HCT116 (cell line): ENCODE data around the gene KIRREL3. TPM values are rescaled to one million over a fixed set of nuclear protein-coding genes. Genes with fewer than 3 reads are reported as not detected.

Source experiments
- ATAC-seq: fragments of 200-7000 bp; cut with Tn5 transposase; 2 replicates; pipeline ENCODE4 v1.9.1; 2020; ENCODE audit warnings: mild to moderate bottlenecking, moderate library complexity
- BruUV-seq: library from RNA; stranded (reverse); fragments of 400-500 nt; replicated peaks from 2 replicates; lab custom pipeline; 2021; lab: Mats Ljungman, UMichigan
- CTCF ChIA-PET: fragments of 300-600 bp; sonication (Branson Sonifier 250); formaldehyde crosslinking; loops from one replicate; lab custom pipeline; 2021; ENCODE audit warnings: antibody characterized with exemption; lab: Charles Lee
- POLR2A ChIA-PET: fragments of 300-600, 350-600 bp; sonication (Branson Sonifier 250); formaldehyde crosslinking; loops from one replicate; lab custom pipeline; 2021; ENCODE audit warnings: antibody characterized with exemption; lab: Charles Lee
- RAD21 ChIA-PET, 2 experiments: fragments of 300-600 bp; sonication (Branson Sonifier 250); formaldehyde crosslinking; loops; one replicate each; lab custom pipeline; 2023; ENCODE audit warnings: low total read pairs in 2 of 2; ENCODE audit not compliant: uncharacterized antibody in 2 of 2, unreplicated experiment in 2 of 2, low non-redundant PET in 1 of 2; lab: Charles Lee
- DNase-seq: peaks from one replicate; pipeline ENCODE4 v3.0.0-alpha.2; 2010; ENCODE audit warnings: low read depth, low spot score
- H2AFZ ChIP-seq: fragments of 200-600 bp; shearing (Covaris generic), sonication (generic); 2 replicates; pipeline ENCODE4 v1.6.1; 2017; ENCODE audit warnings: low read depth, mixed run types, mixed read lengths, antibody characterized with exemption, low read length; ENCODE audit not compliant: poor library complexity, severe bottlenecking
- H3K27ac ChIP-seq: 2 replicates; pipeline ENCODE4 v1.5.1; 2012; ENCODE audit warnings: low read depth, low read length
- H3K27me3 ChIP-seq: fragments of 200-600 bp; sonication (generic); 2 replicates; pipeline ENCODE4 v1.6.1; 2016; ENCODE audit warnings: mixed run types, low read length, mixed read lengths; ENCODE audit not compliant: insufficient read depth
- H3K36me3 ChIP-seq, 2 experiments: fragments of 200-500 bp in 1 of 2; fragments of 200-600 bp in 1 of 2; sonication (Bioruptor generic) in 1 of 2; sonication (generic) in 1 of 2; 2 replicates each; pipeline versions ENCODE4 v1.5.1 to v1.6.1; 2014 to 2016; ENCODE audit warnings: low read length in 2 of 2, inconsistent platforms in 1 of 2, mixed read lengths in 1 of 2, mixed run types in 1 of 2; ENCODE audit not compliant: insufficient read depth in 2 of 2, control insufficient read depth in 1 of 2
- H3K4me1 ChIP-seq, 2 experiments: fragments of 200-600 bp in 1 of 2; sonication (generic) in 1 of 2; 2 replicates each; pipeline versions ENCODE4 v1.5.1 to v1.6.1; 2012 to 2017; ENCODE audit warnings: low read length in 2 of 2, inconsistent platforms in 1 of 2, mild to moderate bottlenecking in 1 of 2, mixed read lengths in 1 of 2, mixed run types in 1 of 2, moderate library complexity in 1 of 2; ENCODE audit not compliant: insufficient read depth in 2 of 2, control insufficient read depth in 1 of 2
- H3K4me2 ChIP-seq: fragments of 200-600 bp; sonication (generic); 2 replicates; pipeline ENCODE4 v1.6.1; 2017; ENCODE audit warnings: mixed run types, low read length, mixed read lengths
- H3K4me3 ChIP-seq, 2 experiments: fragments of 200-600 bp in 1 of 2; sonication (generic) in 1 of 2; replicated peaks in 1 of 2; 2 replicates each; pipeline ENCODE4 v1.5.1; 2011 to 2016; ENCODE audit warnings: low read length in 2 of 2, control low read depth in 1 of 2, low read depth in 1 of 2, mild to moderate bottlenecking in 1 of 2, mixed read lengths in 1 of 2, mixed run types in 1 of 2
- H3K79me2 ChIP-seq: fragments of 200-600 bp; sonication (generic); 2 replicates; pipeline ENCODE4 v1.6.1; 2017; ENCODE audit warnings: mild to moderate bottlenecking, mixed run types, low read length, moderate library complexity, mixed read lengths; ENCODE audit not compliant: insufficient read depth
- H3K9ac ChIP-seq: fragments of 200-600 bp; sonication (generic); 2 replicates; pipeline ENCODE4 v1.6.1; 2016; ENCODE audit warnings: low read length, mixed read lengths
- H3K9me2 ChIP-seq: fragments of 200-600 bp; sonication (generic), shearing (Covaris generic); 2 replicates; pipeline ENCODE4 v1.6.1; 2017; ENCODE audit warnings: mixed run types, mild to moderate bottlenecking, moderate library complexity; ENCODE audit not compliant: insufficient read depth
- H3K9me3 ChIP-seq, 2 experiments: fragments of 200-500 bp in 1 of 2; fragments of 200-600 bp in 1 of 2; sonication (Bioruptor generic) in 1 of 2; sonication (generic) in 1 of 2; 2 replicates each; pipeline ENCODE4 v1.6.1; 2014 to 2017; ENCODE audit warnings: low read length in 2 of 2, mixed read lengths in 2 of 2, inconsistent platforms in 1 of 2, low read depth in 1 of 2, mild to moderate bottlenecking in 1 of 2, mixed run types in 1 of 2, moderate library complexity in 1 of 2; ENCODE audit not compliant: control insufficient read depth in 1 of 2, insufficient read depth in 1 of 2
- H4K20me1 ChIP-seq: fragments of 200-600 bp; sonication (generic), shearing (Covaris generic); 2 replicates; pipeline ENCODE4 v1.6.1; 2017; ENCODE audit warnings: mixed run types, mild to moderate bottlenecking, moderate library complexity; ENCODE audit not compliant: insufficient read depth
- CBX3 ChIP-seq: IDR thresholded peaks from 2 replicates; pipeline ENCODE4 v1.6.1; 2012; ENCODE audit warnings: low read depth
- CEBPB ChIP-seq: IDR thresholded peaks from 2 replicates; pipeline ENCODE4 v1.6.1; 2012; ENCODE audit warnings: low read depth
- ELF1 ChIP-seq: IDR thresholded peaks from 2 replicates; pipeline ENCODE4 v1.6.1; 2012; ENCODE audit warnings: low read depth, borderline replicate concordance
- EZH2 ChIP-seq: fragments of 200-600 bp; sonication (generic); IDR thresholded peaks from 2 replicates; pipeline ENCODE4 v1.6.1; 2017; ENCODE audit warnings: antibody characterized with exemption, mixed run types
- EZH2phosphoT487 ChIP-seq: fragments of 200-600 bp; IDR thresholded peaks from 2 replicates; pipeline ENCODE4 v1.6.1; 2018; ENCODE audit warnings: antibody characterized with exemption, borderline replicate concordance
- FOSL1 ChIP-seq: IDR thresholded peaks from 2 replicates; pipeline ENCODE4 v1.6.1; 2012; ENCODE audit warnings: low read depth
- JUND ChIP-seq: IDR thresholded peaks from 2 replicates; pipeline ENCODE4 v1.6.1; 2012
- POLR2A ChIP-seq: IDR thresholded peaks from 2 replicates; pipeline ENCODE4 v1.7.0; 2011; ENCODE audit warnings: borderline replicate concordance; ENCODE audit not compliant: insufficient read depth, insufficient read length; ENCODE audit errors: extremely low read depth
- POLR2AphosphoS5 ChIP-seq: IDR thresholded peaks from 2 replicates; pipeline ENCODE4 v1.6.1; 2011; ENCODE audit warnings: mild to moderate bottlenecking, low read depth, low read length, moderate library complexity
- RAD21 ChIP-seq: IDR thresholded peaks from 2 replicates; pipeline ENCODE4 v1.6.1; 2012; ENCODE audit warnings: low read depth, mild to moderate bottlenecking
- SIN3A ChIP-seq: IDR thresholded peaks from 2 replicates; pipeline ENCODE4 v1.6.1; 2012; ENCODE audit warnings: low read depth
- SP1 ChIP-seq: IDR thresholded peaks from 2 replicates; pipeline ENCODE4 v1.6.1; 2012; ENCODE audit warnings: low read depth
- SRF ChIP-seq: IDR thresholded peaks from 2 replicates; pipeline ENCODE4 v1.6.1; 2012; ENCODE audit warnings: low read depth
- TCF7L2 ChIP-seq: IDR thresholded peaks from 2 replicates; pipeline ENCODE4 v1.7.0; 2011; ENCODE audit warnings: borderline replicate concordance, inconsistent platforms; ENCODE audit not compliant: insufficient read depth, insufficient read length; ENCODE audit errors: extremely low read depth
- YY1 ChIP-seq: IDR thresholded peaks from 2 replicates; pipeline ENCODE4 v1.6.1; 2011; ENCODE audit warnings: low read length, low read depth, moderate library complexity, mild to moderate bottlenecking; ENCODE audit not compliant: insufficient replicate concordance; ENCODE audit errors: extremely low read depth
- ZFX ChIP-seq: fragments of 450-650 bp; IDR thresholded peaks from 2 replicates; pipeline ENCODE4 v1.6.1; 2017
- ZNF274 ChIP-seq: fragments of 200-500 bp; sonication (Bioruptor generic); IDR thresholded peaks from 2 replicates; pipeline ENCODE4 v1.6.1; 2014; ENCODE audit warnings: mild to moderate bottlenecking, low read depth, low read length, inconsistent platforms
- intact Hi-C: fragments of 100-400 bp; cut with micrococcal nuclease; formaldehyde crosslinking; loops from 2 replicates; pipeline ENCODE4 v1.10.0; 2022
- total RNA-seq: library from RNA; stranded (reverse); gene quantifications from one replicate; pipeline ENCODE4 v1.2.1, GENCODE V29; 2021; ENCODE audit not compliant: unreplicated experiment
- TF ChIP-seq, protein P1 (sequence below): IDR thresholded peaks from 2 replicates; pipeline ENCODE4 v1.6.1; 2012
- TF ChIP-seq, protein P2 (sequence below): IDR thresholded peaks from 2 replicates; pipeline ENCODE4 v1.6.1; 2011; ENCODE audit warnings: mild to moderate bottlenecking, low read length, moderate library complexity; ENCODE audit not compliant: insufficient replicate concordance; ENCODE audit errors: extremely low read depth
- TF ChIP-seq, protein P3 (sequence below), 3 experiments: fragments of 200-600 bp in 1 of 3; sonication (generic) in 1 of 3; IDR thresholded peaks in 2 of 3; conservative IDR thresholded peaks in 1 of 3; 2 replicates each; pipeline ENCODE4 v1.5.1; 2012 to 2017; ENCODE audit warnings: low read depth in 2 of 3, low read length in 2 of 3, antibody characterized with exemption in 1 of 3, borderline replicate concordance in 1 of 3, control low read depth in 1 of 3, mild to moderate bottlenecking in 1 of 3, mixed read lengths in 1 of 3, mixed run types in 1 of 3, moderate library complexity in 1 of 3; ENCODE audit not compliant: insufficient read depth in 1 of 3

The KIRREL3 gene
- total RNA-seq, 1 experiment from 2014 or later = not detected

DNA sequence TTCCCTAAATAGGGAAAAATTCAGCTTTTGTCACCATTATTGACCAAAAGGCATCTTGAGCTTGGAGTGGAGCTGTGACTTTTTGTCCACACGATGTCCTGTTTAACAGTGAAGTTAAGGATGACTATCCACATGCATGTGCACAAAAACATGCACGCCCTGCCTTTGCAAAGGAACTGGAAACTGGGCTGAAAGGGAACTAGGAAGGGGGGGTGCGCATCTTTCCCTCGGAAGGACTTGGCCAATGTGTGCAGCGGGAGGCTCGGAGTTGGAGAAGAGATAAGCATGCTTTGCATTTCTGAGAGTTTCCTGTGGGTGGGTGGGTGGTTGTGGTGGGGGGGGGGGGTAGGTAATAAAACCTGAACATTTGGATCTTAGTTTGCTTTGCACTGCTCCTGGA, 411 bp upstream of the KIRREL3 start:
- Histone ChIP-seq H3K27ac (no peak overlapping the region), H3K9me3 (no peaks in the 10 kb centered on the region), H3K4me2 (no peak overlapping the region), H3K9me2 (no peaks in the 10 kb centered on the region), H4K20me1 (no peaks in the 10 kb centered on the region), H3K4me3 (no peak overlapping the region), H3K9ac (no peak overlapping the region)
- no TSS peak for BruUV-seq
- DNase-seq = no peak
- CTCF ChIA-PET = no interaction called here
- intact Hi-C loops = no loop called here
- no peak for TF ChIP-seq POLR2A
- no peak for TF ChIP-seq JUND
- no peak for TF ChIP-seq YY1
- TF ChIP-seq RAD21 = no peak
- TF ChIP-seq, all 23 proteins: peak for 0
- Histone ChIP-seq H3K79me2 (no peaks in the 10 kb centered on the region), H3K4me1 (no peaks in the 10 kb centered on the region), H2AFZ (no peak overlapping the region), H3K36me3 (no peaks in the 10 kb centered on the region), H3K27me3 (no peaks in the 10 kb centered on the region; the same call in 1 of the 2 replicates)
- POLR2A ChIA-PET = no interaction called here
- no peak for ATAC-seq
- RAD21 ChIA-PET = no interaction called here

DNA sequence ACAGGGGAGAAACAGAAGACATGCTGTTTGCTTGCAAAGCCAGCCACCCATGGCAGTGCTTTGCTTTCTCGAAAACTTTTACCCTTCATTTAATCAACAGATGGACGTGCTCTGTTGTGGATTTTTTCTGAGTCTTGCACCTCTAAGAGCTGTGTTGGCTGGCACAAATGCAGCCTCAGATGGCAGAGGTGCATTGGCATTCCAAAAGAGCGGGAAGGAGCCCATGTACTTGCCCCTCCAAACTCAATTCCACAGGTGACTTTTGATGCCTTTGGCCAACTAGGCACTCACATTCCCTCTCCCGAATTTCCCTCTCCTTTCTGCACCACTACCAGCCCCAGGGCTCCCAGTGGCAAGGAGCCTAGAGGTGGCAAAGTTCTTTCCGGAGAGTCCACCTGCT, 1.2 kb downstream of the KIRREL3 start:
- Histone ChIP-seq H2AFZ (no peak overlapping the region), H3K9me3 (no peaks in the 10 kb centered on the region), H3K79me2 (no peaks in the 10 kb centered on the region), H3K9ac (no peak overlapping the region), H3K4me3 (no peak overlapping the region), H4K20me1 (no peaks in the 10 kb centered on the region), H3K4me1 (no peaks in the 10 kb centered on the region), H3K36me3 (no peaks in the 10 kb centered on the region), H3K4me2 (no peak overlapping the region), H3K27me3 (no peaks in the 10 kb centered on the region; the same call in 1 of the 2 replicates), H3K9me2 (no peaks in the 10 kb centered on the region), H3K27ac (no peak overlapping the region)
- intact Hi-C loops = no loop called here
- RAD21 ChIA-PET = no interaction called here
- ATAC-seq = no peak
- POLR2A ChIA-PET = no interaction called here
- no peak for DNase-seq
- BruUV-seq = no TSS peak
- CTCF ChIA-PET = no interaction called here
- TF ChIP-seq EZH2phosphoT487 = no peak
- TF ChIP-seq, protein P1, sequence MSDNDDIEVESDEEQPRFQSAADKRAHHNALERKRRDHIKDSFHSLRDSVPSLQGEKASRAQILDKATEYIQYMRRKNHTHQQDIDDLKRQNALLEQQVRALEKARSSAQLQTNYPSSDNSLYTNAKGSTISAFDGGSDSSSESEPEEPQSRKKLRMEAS = no peak
- no peak for TF ChIP-seq CEBPB
- TF ChIP-seq TCF7L2 = no peak
- no peak for TF ChIP-seq JUND
- TF ChIP-seq FOSL1 = no peak
- TF ChIP-seq EZH2 = no peak
- TF ChIP-seq, protein P2, sequence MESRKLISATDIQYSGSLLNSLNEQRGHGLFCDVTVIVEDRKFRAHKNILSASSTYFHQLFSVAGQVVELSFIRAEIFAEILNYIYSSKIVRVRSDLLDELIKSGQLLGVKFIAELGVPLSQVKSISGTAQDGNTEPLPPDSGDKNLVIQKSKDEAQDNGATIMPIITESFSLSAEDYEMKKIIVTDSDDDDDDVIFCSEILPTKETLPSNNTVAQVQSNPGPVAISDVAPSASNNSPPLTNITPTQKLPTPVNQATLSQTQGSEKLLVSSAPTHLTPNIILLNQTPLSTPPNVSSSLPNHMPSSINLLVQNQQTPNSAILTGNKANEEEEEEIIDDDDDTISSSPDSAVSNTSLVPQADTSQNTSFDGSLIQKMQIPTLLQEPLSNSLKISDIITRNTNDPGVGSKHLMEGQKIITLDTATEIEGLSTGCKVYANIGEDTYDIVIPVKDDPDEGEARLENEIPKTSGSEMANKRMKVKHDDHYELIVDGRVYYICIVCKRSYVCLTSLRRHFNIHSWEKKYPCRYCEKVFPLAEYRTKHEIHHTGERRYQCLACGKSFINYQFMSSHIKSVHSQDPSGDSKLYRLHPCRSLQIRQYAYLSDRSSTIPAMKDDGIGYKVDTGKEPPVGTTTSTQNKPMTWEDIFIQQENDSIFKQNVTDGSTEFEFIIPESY = no peak
- TF ChIP-seq SRF = no peak
- no peak for TF ChIP-seq ZNF274
- no peak for TF ChIP-seq ELF1
- TF ChIP-seq SIN3A = no peak
- TF ChIP-seq, protein P3, sequence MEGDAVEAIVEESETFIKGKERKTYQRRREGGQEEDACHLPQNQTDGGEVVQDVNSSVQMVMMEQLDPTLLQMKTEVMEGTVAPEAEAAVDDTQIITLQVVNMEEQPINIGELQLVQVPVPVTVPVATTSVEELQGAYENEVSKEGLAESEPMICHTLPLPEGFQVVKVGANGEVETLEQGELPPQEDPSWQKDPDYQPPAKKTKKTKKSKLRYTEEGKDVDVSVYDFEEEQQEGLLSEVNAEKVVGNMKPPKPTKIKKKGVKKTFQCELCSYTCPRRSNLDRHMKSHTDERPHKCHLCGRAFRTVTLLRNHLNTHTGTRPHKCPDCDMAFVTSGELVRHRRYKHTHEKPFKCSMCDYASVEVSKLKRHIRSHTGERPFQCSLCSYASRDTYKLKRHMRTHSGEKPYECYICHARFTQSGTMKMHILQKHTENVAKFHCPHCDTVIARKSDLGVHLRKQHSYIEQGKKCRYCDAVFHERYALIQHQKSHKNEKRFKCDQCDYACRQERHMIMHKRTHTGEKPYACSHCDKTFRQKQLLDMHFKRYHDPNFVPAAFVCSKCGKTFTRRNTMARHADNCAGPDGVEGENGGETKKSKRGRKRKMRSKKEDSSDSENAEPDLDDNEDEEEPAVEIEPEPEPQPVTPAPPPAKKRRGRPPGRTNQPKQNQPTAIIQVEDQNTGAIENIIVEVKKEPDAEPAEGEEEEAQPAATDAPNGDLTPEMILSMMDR (IDR thresholded peaks at IDR 0.05 in 2 of 3, conservative IDR thresholded peaks at IDR 0.05 in 1 of 3; ENCODE audit: borderline replicate concordance in 1 of 3, insufficient read depth in 1 of 3, low read depth in 2 of 3, low read length in 2 of 3) = no peak
- no peak for TF ChIP-seq SP1
- no peak for TF ChIP-seq YY1
- TF ChIP-seq CBX3 = no peak
- TF ChIP-seq POLR2AphosphoS5 = no peak
- no peak for TF ChIP-seq ZFX
